Astrocyte of the cerebellum (primary cell): ENCODE measurements around the gene CFAP57.

ENCODE experiments used
- DNase-seq: peaks from one replicate; pipeline ENCODE4 v3.0.0-alpha.2; 2011; ENCODE audit warnings: low read depth
- H3K4me3 ChIP-seq: 2 replicates; pipeline ENCODE4 v1.5.1; 2011; ENCODE audit warnings: mild to moderate bottlenecking, low read depth, low read length, moderate library complexity
- in situ Hi-C: cut with HindIII; loops from 2 replicates; pipeline ENCODE4 v1.10.0; 2017; ENCODE audit warnings: low sequenced_read_pairs
- TF ChIP-seq, protein P1 (sequence below): IDR thresholded peaks from 2 replicates; pipeline ENCODE4 v1.5.1; 2012; ENCODE audit warnings: low read length, low read depth, moderate library complexity, mild to moderate bottlenecking; ENCODE audit errors: missing control alignments

CFAP57 gene

DNA sequence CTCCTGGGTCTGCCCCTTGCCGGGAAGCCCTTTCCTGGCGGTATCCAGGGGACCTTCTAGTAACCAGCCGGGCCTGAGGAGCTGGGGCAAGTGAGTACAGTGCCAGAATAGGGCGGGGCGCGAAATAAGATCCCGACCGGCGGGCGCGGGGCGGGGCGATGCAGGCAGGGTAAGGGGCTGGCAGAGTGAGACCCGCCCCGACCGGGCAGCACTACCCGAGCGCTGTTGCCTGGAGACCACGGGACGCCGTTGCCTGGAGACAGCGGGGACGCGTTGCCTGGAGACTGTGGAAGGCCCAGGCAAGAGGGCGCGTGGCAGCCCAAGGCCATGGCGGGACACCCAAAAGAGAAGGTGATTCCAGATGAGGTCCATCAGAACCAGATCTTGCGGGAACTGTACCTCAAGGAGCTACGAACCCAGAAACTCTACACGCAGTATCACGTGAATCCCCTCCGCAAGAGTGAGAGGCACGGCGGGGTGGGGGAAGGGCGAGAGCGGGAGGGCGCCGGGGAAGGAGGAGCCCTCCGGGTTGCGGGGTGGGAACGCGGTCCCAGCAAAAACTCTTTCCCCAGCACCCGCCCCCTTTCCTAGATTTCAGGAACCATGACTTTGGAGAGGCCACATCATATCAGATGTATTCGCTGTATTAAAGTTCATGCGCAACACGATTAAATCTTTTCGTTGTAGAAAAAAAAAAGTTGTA, 24.4 kb upstream of the CFAP57 start:
- TF ChIP-seq, protein P1, sequence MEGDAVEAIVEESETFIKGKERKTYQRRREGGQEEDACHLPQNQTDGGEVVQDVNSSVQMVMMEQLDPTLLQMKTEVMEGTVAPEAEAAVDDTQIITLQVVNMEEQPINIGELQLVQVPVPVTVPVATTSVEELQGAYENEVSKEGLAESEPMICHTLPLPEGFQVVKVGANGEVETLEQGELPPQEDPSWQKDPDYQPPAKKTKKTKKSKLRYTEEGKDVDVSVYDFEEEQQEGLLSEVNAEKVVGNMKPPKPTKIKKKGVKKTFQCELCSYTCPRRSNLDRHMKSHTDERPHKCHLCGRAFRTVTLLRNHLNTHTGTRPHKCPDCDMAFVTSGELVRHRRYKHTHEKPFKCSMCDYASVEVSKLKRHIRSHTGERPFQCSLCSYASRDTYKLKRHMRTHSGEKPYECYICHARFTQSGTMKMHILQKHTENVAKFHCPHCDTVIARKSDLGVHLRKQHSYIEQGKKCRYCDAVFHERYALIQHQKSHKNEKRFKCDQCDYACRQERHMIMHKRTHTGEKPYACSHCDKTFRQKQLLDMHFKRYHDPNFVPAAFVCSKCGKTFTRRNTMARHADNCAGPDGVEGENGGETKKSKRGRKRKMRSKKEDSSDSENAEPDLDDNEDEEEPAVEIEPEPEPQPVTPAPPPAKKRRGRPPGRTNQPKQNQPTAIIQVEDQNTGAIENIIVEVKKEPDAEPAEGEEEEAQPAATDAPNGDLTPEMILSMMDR, result no peak
- peak; percentile 13 for DNase-seq
- in situ Hi-C loops, result no loop called here
- H3K4me3 ChIP-seq, result peak overlapping the region; percentile 47

GRCh38 chr1:43149889-43150288, 22.2 kb upstream of the CFAP57 start:
- TF ChIP-seq, protein P1, result no peak
- H3K4me3 ChIP-seq, result no peak overlapping the region
- no peak for DNase-seq
- in situ Hi-C loops, result no loop called here

- no peak for DNase-seq
- no peak overlapping the region for H3K4me3 ChIP-seq
- in situ Hi-C loops, result no loop called here
- TF ChIP-seq, protein P1, result no peak
These were observed 19.3 kb upstream of the CFAP57 start for GRCh38 chr1:43152866-43153265.

DNA sequence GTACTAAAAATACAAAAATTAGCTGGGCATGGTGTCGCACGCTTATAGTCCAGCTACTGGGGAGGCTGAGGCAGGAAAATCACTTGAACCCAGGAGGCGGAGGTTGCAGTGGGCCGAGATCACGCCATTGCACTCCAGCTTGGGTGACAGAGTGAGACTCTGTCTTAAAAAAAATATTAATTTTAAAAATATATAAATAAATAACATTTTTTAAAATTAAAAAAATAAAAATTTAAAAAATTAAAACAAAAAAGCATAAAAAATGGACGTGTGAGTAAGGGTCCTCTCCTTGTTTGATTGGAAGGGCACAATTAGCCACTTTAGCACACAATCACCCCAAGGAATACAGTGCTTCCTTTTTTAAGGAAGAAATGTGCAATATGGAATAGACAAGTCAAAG, 18.7 kb upstream of the CFAP57 start:
- TF ChIP-seq, protein P1, result no peak
- no peak overlapping the region for H3K4me3 ChIP-seq
- no peak for DNase-seq
- in situ Hi-C loops, result no loop called here

DNA sequence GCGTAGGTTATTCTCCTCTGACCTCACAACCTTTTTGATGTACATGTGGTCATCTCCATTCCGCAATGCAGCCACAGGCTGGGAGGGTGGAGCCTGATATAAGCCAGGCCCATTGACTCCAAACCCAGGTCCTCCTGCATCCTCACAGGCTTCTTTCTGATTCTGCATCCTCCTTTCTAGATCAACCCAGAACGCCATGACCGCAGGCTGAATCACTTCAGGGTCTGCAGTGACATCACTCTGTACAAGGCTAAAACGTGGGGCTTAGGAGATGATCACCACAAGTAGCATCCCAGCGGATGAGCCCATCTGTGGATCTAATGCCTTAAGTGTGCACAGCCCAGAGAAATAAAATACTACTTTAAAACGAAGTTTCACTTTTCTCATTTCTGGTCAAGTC, 16.1 kb upstream of the CFAP57 start:
- in situ Hi-C loops, result no loop called here
- TF ChIP-seq, protein P1, result no peak
- no peak overlapping the region for H3K4me3 ChIP-seq
- DNase-seq, result no peak

- DNase-seq, result no peak
- in situ Hi-C loops, result no loop called here
- TF ChIP-seq, protein P1, result no peak
- H3K4me3 ChIP-seq, result no peak overlapping the region
These were observed 7.0 kb upstream of the CFAP57 start for GRCh38 chr1:43165162-43165561.

DNA sequence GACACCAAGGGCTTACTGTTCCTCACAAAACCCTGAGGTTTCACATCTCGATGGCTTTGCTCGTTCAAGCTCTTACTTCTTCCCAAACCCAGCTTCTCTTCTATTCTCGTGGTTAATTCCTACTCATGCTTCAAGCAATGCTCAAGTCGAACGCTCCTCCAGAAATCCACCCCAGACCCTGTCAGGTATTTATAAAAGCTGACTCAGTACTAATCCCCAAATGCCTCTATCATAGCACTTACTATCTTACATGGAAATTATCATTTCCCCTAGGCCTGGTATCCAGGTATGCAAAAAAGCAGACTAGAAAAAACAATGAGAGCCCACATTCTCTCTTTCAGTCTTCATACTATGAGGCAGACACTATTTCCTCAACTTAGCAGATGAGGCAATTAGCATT, 6.4 kb upstream of the CFAP57 start:
- no peak overlapping the region for H3K4me3 ChIP-seq
- TF ChIP-seq, protein P1, result no peak
- no peak for DNase-seq
- in situ Hi-C loops, result no loop called here
